Measurements from ENCODE around the gene UBAP2L. TPM values are rescaled to one million over a fixed set of nuclear protein-coding genes. Genes with fewer than 3 reads are reported as not detected.

Gene UBAP2L
- total RNA-seq, 1 experiment from 2014 or later, result 265 TPM

GRCh38 chr1:154221278-154222001, 685 bp downstream of the UBAP2L start:
- peak overlapping the region; percentile 84 for H3K4me2 ChIP-seq (ENCODE audit: insufficient read depth, insufficient read length, low read length)
- H3K18ac ChIP-seq (ENCODE audit: insufficient read length, low read depth, low read length), result peak overlapping the region; percentile 86
- Mint-ChIP-seq H3K4me3 (peak overlapping the region; percentile 95 to 96), H3K4me1 (peaks cover 37 to 42% of the 10 kb centered on the region in 2 experiments), H3K27me3 (ENCODE audit: low read depth) (no peaks in the 10 kb centered on the region), H3K9me3 (peaks cover 0 to 5% of the 10 kb centered on the region in 2 experiments; a peak in 1 of 5 replicates), H3K36me3 (ENCODE audit: insufficient read depth in 1 of 3, low read depth in 3 of 3) (peaks cover 49 to 73% (median 62%) of the 10 kb centered on the region in 3 experiments), H3K27ac (peak overlapping the region; percentile 94 to 98 (median 95))
- no peak overlapping the region for H3K27ac ChIP-seq (ENCODE audit: insufficient read length, low read depth, low read length)
- H3K23me2 ChIP-seq (ENCODE audit: insufficient read length, low read depth, low read length, poor library complexity, severe bottlenecking), result peaks cover 14% of the 10 kb centered on the region
- H2BK12ac ChIP-seq (ENCODE audit: insufficient read length, low read depth, low read length), result no peak overlapping the region
- peak overlapping the region; percentile 99 for H3K9ac ChIP-seq (ENCODE audit: extremely low read depth, insufficient read length, low read length)
- DNase-seq, result peak; percentile 41
- no peak overlapping the region for H2AFZ ChIP-seq (ENCODE audit: low read length)
- no peak overlapping the region for H4K8ac ChIP-seq (replicated peaks; ENCODE audit: insufficient read length, low read depth, low read length)
- no peak overlapping the region for H2BK20ac ChIP-seq (ENCODE audit: low read depth, low read length, poor library complexity, severe bottlenecking)
- no peaks in the 10 kb centered on the region for H4K20me1 ChIP-seq (ENCODE audit: control insufficient read depth, insufficient read depth, insufficient read length)
- no peak for TF ChIP-seq CTCF (conservative IDR thresholded peaks at IDR 0.05)
- no peak overlapping the region for H3K23ac ChIP-seq (ENCODE audit: insufficient read length, low read depth, low read length)
- no peak overlapping the region for H3K4ac ChIP-seq (ENCODE audit: low read depth, low read length)
- no peak overlapping the region for H4K5ac ChIP-seq (ENCODE audit: insufficient read length, low read depth, low read length)
- no peak overlapping the region for H3K56ac ChIP-seq (ENCODE audit: insufficient read length, low read depth, low read length)
- H2BK120ac ChIP-seq (ENCODE audit: low read depth, low read length, poor library complexity, severe bottlenecking), result no peak overlapping the region
- H3T11ph ChIP-seq (ENCODE audit: low read length), result no peak overlapping the region
- peaks cover 2% of the 10 kb centered on the region; the same call in 1 of the 2 replicates for H3K4me1 ChIP-seq (ENCODE audit: insufficient read depth, low read length)
- H3K27me3 ChIP-seq (ENCODE audit: insufficient read depth, low read length), result no peaks in the 10 kb centered on the region
- no peak overlapping the region for H4K91ac ChIP-seq (ENCODE audit: insufficient read length, low read depth, low read length)
- no peaks in the 10 kb centered on the region for H3K9me3 ChIP-seq (ENCODE audit: control insufficient read depth, low read depth, low read length)
- WGBS (ENCODE audit: extremely low coverage, insufficient read length, low lambda C conversion rate), result no CpG with 5 or more reads among the region's 28 CpGs
- no peak overlapping the region for H2BK15ac ChIP-seq (ENCODE audit: low read depth, low read length)
- H3K79me1 ChIP-seq (ENCODE audit: insufficient read depth, low read depth, low read length, poor library complexity, severe bottlenecking), result peaks cover 5% of the 10 kb centered on the region
- peak overlapping the region; percentile 94 for H3K14ac ChIP-seq (ENCODE audit: insufficient read depth, low read length)
- H2AK5ac ChIP-seq (ENCODE audit: insufficient read length, low read length), result no peak overlapping the region
- H2BK5ac ChIP-seq (ENCODE audit: insufficient read length, low read length), result no peak overlapping the region
- peaks cover 54% of the 10 kb centered on the region for H3K79me2 ChIP-seq (ENCODE audit: insufficient read depth, low read length)

Measured in H9 (cell line).